NCI-H69 (cell line): ENCODE results near the gene EDN3.

ENCODE experiments used
- DNase-seq: peaks from one replicate; lab custom pipeline; 2025; lab: John Stamatoyannopoulos, UW

Gene EDN3

GRCh38 chr20:59300333-59301081, at the start of gene EDN3:
EDN3 (plus strand) TSS chr20:59300611; CDS start chr20:59300813, 202 bp downstream.
- peak; percentile 47 for DNase-seq

- DNase-seq = no peak
Observed at GRCh38 chr20:59253325-59253724, 47.1 kb upstream of the EDN3 start.

- peak; percentile 60 for DNase-seq
Observed at GRCh38 chr20:59253779-59254319, 46.6 kb upstream of the EDN3 start.

GRCh38 chr20:59255256-59255655, 45.2 kb upstream of the EDN3 start:
- DNase-seq = no peak

GRCh38 chr20:59258221-59258621, 42.2 kb upstream of the EDN3 start:
- DNase-seq = no peak

- DNase-seq = no peak
Observed at GRCh38 chr20:59259946-59260345, 40.5 kb upstream of the EDN3 start.

GRCh38 chr20:59265298-59265697, 35.1 kb upstream of the EDN3 start:
- no peak for DNase-seq

GRCh38 chr20:59268870-59269269, 31.5 kb upstream of the EDN3 start:
- peak; percentile 94 for DNase-seq

- peak; percentile 74 for DNase-seq
Observed at GRCh38 chr20:59269411-59270025, 30.9 kb upstream of the EDN3 start.

GRCh38 chr20:59270380-59270779, 30.0 kb upstream of the EDN3 start:
- no peak for DNase-seq

- DNase-seq = no peak
Observed at GRCh38 chr20:59273739-59274357, 26.6 kb upstream of the EDN3 start.

GRCh38 chr20:59276938-59277337, 23.5 kb upstream of the EDN3 start:
- DNase-seq = no peak

GRCh38 chr20:59284470-59284869, 15.9 kb upstream of the EDN3 start:
- no peak for DNase-seq

- no peak for DNase-seq
Observed at GRCh38 chr20:59289994-59290393, 10.4 kb upstream of the EDN3 start.

- DNase-seq = peak; percentile 46
Observed at GRCh38 chr20:59291740-59292383, 8.5 kb upstream of the EDN3 start.

- no peak for DNase-seq
Observed at GRCh38 chr20:59295531-59295930, 4.9 kb upstream of the EDN3 start.

GRCh38 chr20:59297686-59298085, 2.7 kb upstream of the EDN3 start:
- no peak for DNase-seq

GRCh38 chr20:59299945-59300332, 472 bp upstream of the EDN3 start:
- peak; percentile 50 for DNase-seq

GRCh38 chr20:59301343-59302007, 1.1 kb downstream of the EDN3 start:
- DNase-seq = no peak

- DNase-seq = peak; percentile 35
Observed at GRCh38 chr20:59305908-59306655, 5.7 kb downstream of the EDN3 start.

- no peak for DNase-seq
Observed at GRCh38 chr20:59307270-59307669, 6.9 kb downstream of the EDN3 start.
